Measurements from ENCODE around the gene SLC34A3. TPM values are rescaled to one million over a fixed set of nuclear protein-coding genes. Genes with fewer than 3 reads are reported as not detected.
"Not testable (repeated sequence)": the region's sequence is repeated elsewhere in the genome, so short reads cannot be mapped to it uniquely, and the experiment has no call there.

SLC34A3 gene
- total and polyA plus RNA-seq, 2 donors (not counting 3 experiments of a cell fraction or from before 2014, with no cell fraction given), result not detected

DNA sequence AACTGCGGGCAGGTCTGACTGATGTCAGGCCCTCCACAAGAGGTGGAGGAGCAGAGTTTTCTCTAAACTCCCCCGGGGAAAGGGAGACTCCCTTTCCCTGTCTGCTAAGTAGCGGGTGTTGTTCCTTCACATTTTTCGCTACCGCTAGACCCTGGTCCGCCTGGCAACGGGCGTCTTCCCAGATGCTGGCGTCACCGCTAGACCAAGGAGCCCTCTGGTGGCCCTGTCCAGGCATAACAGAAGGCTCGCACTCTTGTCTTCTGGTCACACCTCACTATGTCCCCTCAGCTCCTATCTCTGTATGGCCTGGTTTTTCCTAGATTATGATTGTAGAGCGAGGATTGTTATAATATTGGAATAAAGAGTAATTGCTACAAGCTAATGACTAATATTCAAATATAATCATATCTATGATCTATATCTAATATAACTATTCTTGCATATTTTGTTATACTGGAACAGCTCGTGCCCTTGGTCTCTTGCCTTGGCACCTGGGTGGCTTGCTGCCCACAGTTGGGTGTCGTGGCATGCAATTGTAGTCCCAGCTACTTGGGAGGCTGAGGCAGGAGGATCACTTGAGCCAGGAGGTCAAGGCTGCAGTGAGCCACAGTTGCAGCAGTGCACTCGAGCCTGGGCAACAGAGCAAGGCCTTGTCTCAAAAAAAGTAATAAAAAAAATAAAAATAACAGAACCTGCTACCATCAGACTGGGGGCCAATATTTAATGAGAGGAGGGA is 31.6 kb downstream of the SLC34A3 start:
- CTCF ChIA-PET, result interaction anchor here (1.2 to 3.1 kb wide), 5 partner anchors 15 to 139 kb away, joined by 3 to 23 read pairs (median 4); partner anchors contain the start of gene TOR4A
- H3K4me3 ChIP-seq (replicated peaks in 1 of 3; ENCODE audit: insufficient read depth in 1 of 3, low read depth in 1 of 3, low read length in 3 of 3); H4K20me1 ChIP-seq (replicated peaks; ENCODE audit: control insufficient read depth, extremely low read depth, insufficient read depth, low read length); H3K9me1 ChIP-seq (replicated peaks; ENCODE audit: control insufficient read depth, extremely low read depth, insufficient read depth, low read length); POLR2A ChIA-PET; H3K27me3 ChIP-seq (ENCODE audit: control insufficient read depth in 2 of 2, insufficient read depth in 2 of 2, low read length in 2 of 2); FAIRE-seq; H3K4me1 ChIP-seq (ENCODE audit: control insufficient read depth, extremely low read depth, insufficient read depth, low read length); BruUV-seq (replicated peaks); H3K27ac ChIP-seq (ENCODE audit: insufficient read depth, low read depth, low read length); H3K9ac ChIP-seq (replicated peaks; ENCODE audit: extremely low read depth, insufficient read depth, low read length); dilution Hi-C loops (cut with MboI; ENCODE audit: extremely low pct_ligation_motif_present, low sequenced_read_pairs); H2AFZ ChIP-seq (ENCODE audit: low read depth, low read length); H3K9me3 ChIP-seq (replicated peaks; ENCODE audit: control insufficient read depth, insufficient read depth, low read length); H3K4me2 ChIP-seq (ENCODE audit: insufficient read depth, low read length); H3K79me2 ChIP-seq (ENCODE audit: control insufficient read depth, insufficient read depth, low read length): not testable (repeated sequence)
- TF ChIP-seq CTCF (IDR thresholded peaks at IDR 0.05; ENCODE audit: extremely low read depth in 1 of 2, insufficient read depth in 1 of 2, low read depth in 1 of 2, low read length in 2 of 2), result peak; percentile 27 to 30
- DNase-seq (ENCODE audit: low read depth, low spot score), result peak; percentile 29
- peaks cover 2 to 25% of the 10 kb centered on the region in 2 experiments for H3K36me3 ChIP-seq (ENCODE audit: control insufficient read depth in 2 of 2, extremely low read depth in 1 of 2, insufficient read depth in 2 of 2, low read length in 2 of 2)
- intact Hi-C loops (cut with micrococcal nuclease), result loop anchor here (1.0 kb wide), 1 partner anchor 26 kb away; no protein-coding TSS in a partner anchor

DNA sequence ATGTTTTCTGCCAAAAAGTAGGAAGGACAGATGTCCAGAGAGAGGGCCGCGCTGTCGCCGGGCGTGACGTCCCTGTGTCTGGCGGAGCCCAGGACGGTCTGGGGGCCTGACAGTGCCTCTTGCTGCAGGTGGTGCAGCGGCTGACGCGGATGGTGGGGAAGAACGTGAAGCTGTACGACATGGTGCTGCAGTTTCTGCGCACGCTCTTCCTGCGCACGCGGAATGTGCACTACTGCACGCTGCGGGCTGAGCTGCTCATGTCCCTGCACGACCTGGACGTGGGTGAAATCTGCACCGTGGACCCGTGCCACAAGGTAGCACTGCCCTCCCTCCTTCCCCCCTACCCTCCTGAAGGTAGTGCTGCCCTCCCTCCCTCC is 32.2 kb downstream of the SLC34A3 start:
- no TSS peak for BruUV-seq (replicated peaks)
- dilution Hi-C loops (cut with MboI; ENCODE audit: extremely low pct_ligation_motif_present, low sequenced_read_pairs) (no loop called here), intact Hi-C loops (cut with micrococcal nuclease) (loop anchor here (1.0 kb wide), 1 partner anchor 27 kb away; no protein-coding TSS in a partner anchor)
- Histone ChIP-seq H3K27me3 (ENCODE audit: control insufficient read depth in 2 of 2, insufficient read depth in 2 of 2, low read length in 2 of 2) (no peaks in the 10 kb centered on the region), H3K9me3 (replicated peaks; ENCODE audit: control insufficient read depth, insufficient read depth, low read length) (no peaks in the 10 kb centered on the region), H4K20me1 (replicated peaks; ENCODE audit: control insufficient read depth, extremely low read depth, insufficient read depth, low read length) (no peaks in the 10 kb centered on the region), H3K4me2 (ENCODE audit: insufficient read depth, low read length) (no peak overlapping the region), H2AFZ (ENCODE audit: low read depth, low read length) (no peak overlapping the region), H3K36me3 (ENCODE audit: control insufficient read depth in 2 of 2, extremely low read depth in 1 of 2, insufficient read depth in 2 of 2, low read length in 2 of 2) (peaks cover 2 to 25% of the 10 kb centered on the region in 2 experiments), H3K9me1 (replicated peaks; ENCODE audit: control insufficient read depth, extremely low read depth, insufficient read depth, low read length) (no peaks in the 10 kb centered on the region), H3K4me3 (replicated peaks in 1 of 3; ENCODE audit: insufficient read depth in 1 of 3, low read depth in 1 of 3, low read length in 3 of 3) (no peak overlapping the region), H3K79me2 (ENCODE audit: control insufficient read depth, insufficient read depth, low read length) (no peaks in the 10 kb centered on the region), H3K27ac (ENCODE audit: insufficient read depth, low read depth, low read length) (no peak overlapping the region), H3K9ac (replicated peaks; ENCODE audit: extremely low read depth, insufficient read depth, low read length) (no peak overlapping the region), H3K4me1 (ENCODE audit: control insufficient read depth, extremely low read depth, insufficient read depth, low read length) (peaks cover 3% of the 10 kb centered on the region)
- DNase-seq (ENCODE audit: low read depth, low spot score), result no peak
- ChIA-PET POLR2A (no interaction called here), CTCF (interaction anchor here (1.8 to 3.1 kb wide), 3 partner anchors 14 to 140 kb away, joined by 4 to 23 read pairs (median 9); partner anchors contain the start of gene TOR4A)
- no peak for FAIRE-seq
- TF ChIP-seq POLR2AphosphoS5 (IDR thresholded peaks at IDR 0.05; ENCODE audit: insufficient read depth, low read depth, low read length) (peak; percentile 27), MYC (IDR thresholded peaks at IDR 0.05; ENCODE audit: low read depth, low read length) (no peak)
